HG02798 (cell line): Measurements from ENCODE around the gene KIR2DL1.
"Not testable (repeated sequence)": the region's sequence is repeated elsewhere in the genome, so short reads cannot be mapped to it uniquely, and the experiment has no call there.

ENCODE experiments used
- ATAC-seq: cut with Tn5 transposase; IDR thresholded peaks from one replicate; pipeline ENCODE4 v1.9.1; 2021; ENCODE audit warnings: mild to moderate bottlenecking; ENCODE audit not compliant: unreplicated experiment, poor library complexity

KIR2DL1 gene

GRCh38 chr19:54770511-54770910 lies 918 bp downstream of the KIR2DL1 start:
- ATAC-seq: not testable (repeated sequence)

GRCh38 chr19:54771018-54771960 lies 1.7 kb downstream of the KIR2DL1 start:
- not testable (repeated sequence) for ATAC-seq

GRCh38 chr19:54772666-54773065 lies 3.1 kb downstream of the KIR2DL1 start:
- not testable (repeated sequence) for ATAC-seq

GRCh38 chr19:54775095-54775815 lies 5.7 kb downstream of the KIR2DL1 start:
- ATAC-seq: not testable (repeated sequence)

- ATAC-seq: not testable (repeated sequence)
Observed at GRCh38 chr19:54775830-54776229, 6.2 kb downstream of the KIR2DL1 start.

GRCh38 chr19:54777851-54778250 lies 8.3 kb downstream of the KIR2DL1 start:
- ATAC-seq: not testable (repeated sequence)

GRCh38 chr19:54778896-54779295 lies 9.3 kb downstream of the KIR2DL1 start:
- not testable (repeated sequence) for ATAC-seq

- ATAC-seq: not testable (repeated sequence)
Observed at GRCh38 chr19:54782916-54783315, 13.3 kb downstream of the KIR2DL1 start.

- ATAC-seq: not testable (repeated sequence)
Observed at GRCh38 chr19:54786091-54786723, 16.6 kb downstream of the KIR2DL1 start.

- not testable (repeated sequence) for ATAC-seq
Observed at GRCh38 chr19:54788154-54788553, 18.6 kb downstream of the KIR2DL1 start.

GRCh38 chr19:54790711-54791110 lies 21.1 kb downstream of the KIR2DL1 start:
- no peak for ATAC-seq

GRCh38 chr19:54791476-54791875 lies 21.9 kb downstream of the KIR2DL1 start:
- ATAC-seq: no peak

- no peak for ATAC-seq
Observed at GRCh38 chr19:54792814-54793213, 23.2 kb downstream of the KIR2DL1 start.

GRCh38 chr19:54795758-54796157 lies 26.2 kb downstream of the KIR2DL1 start:
- ATAC-seq: no peak

- ATAC-seq: no peak
Observed at GRCh38 chr19:54803410-54803809, 33.8 kb downstream of the KIR2DL1 start, which contains the start of gene KIR2DL4. Gene KIR2DL4, plus strand, starts transcription at chr19:54803610. Its CDS starts 42 bp downstream, at chr19:54803652.

GRCh38 chr19:54804101-54804500 lies 34.5 kb downstream of the KIR2DL1 start:
- ATAC-seq: no peak

- no peak for ATAC-seq
Observed at GRCh38 chr19:54804571-54804970, 35.0 kb downstream of the KIR2DL1 start.

GRCh38 chr19:54805665-54806515 lies 36.3 kb downstream of the KIR2DL1 start:
- no peak for ATAC-seq

GRCh38 chr19:54806516-54806838 lies 36.9 kb downstream of the KIR2DL1 start:
- no peak for ATAC-seq

- not testable (repeated sequence) for ATAC-seq
Observed at GRCh38 chr19:54814571-54814970, 45.0 kb downstream of the KIR2DL1 start.
